ENCODE measurements around the gene MYO5B.

The MYO5B gene

GRCh38 chr18:49967636-49968313 is 227.2 kb downstream of the MYO5B start:
- no peak for DNase-seq (ENCODE audit: low read depth)

- no peak for DNase-seq (ENCODE audit: low read depth)
These were observed 227.8 kb downstream of the MYO5B start for GRCh38 chr18:49967171-49967570.

- no peak for DNase-seq (ENCODE audit: low read depth)
These were observed 228.9 kb downstream of the MYO5B start for GRCh38 chr18:49966090-49966489.

GRCh38 chr18:49963217-49963616 is 231.7 kb downstream of the MYO5B start:
- no peak for DNase-seq (ENCODE audit: low read depth)

- DNase-seq (ENCODE audit: low read depth) = no peak
These were observed 233.7 kb downstream of the MYO5B start for GRCh38 chr18:49961271-49961670.

GRCh38 chr18:49960376-49960775 is 234.6 kb downstream of the MYO5B start:
- no peak for DNase-seq (ENCODE audit: low read depth)

- no peak for DNase-seq (ENCODE audit: low read depth)
These were observed 235.8 kb downstream of the MYO5B start for GRCh38 chr18:49959176-49959575.

GRCh38 chr18:49955263-49955662 is 239.7 kb downstream of the MYO5B start:
- DNase-seq (ENCODE audit: low read depth) = no peak

- no peak for DNase-seq (ENCODE audit: low read depth)
These were observed 241.6 kb downstream of the MYO5B start for GRCh38 chr18:49953391-49953790.

GRCh38 chr18:49949951-49950395 is 245.0 kb downstream of the MYO5B start:
- DNase-seq (ENCODE audit: low read depth) = no peak

- DNase-seq (ENCODE audit: low read depth) = no peak
These were observed 246.0 kb downstream of the MYO5B start for GRCh38 chr18:49948975-49949374.

- DNase-seq (ENCODE audit: low read depth) = no peak
These were observed 250.3 kb downstream of the MYO5B start for GRCh38 chr18:49944663-49945062.

GRCh38 chr18:49936821-49937220 is 258.1 kb downstream of the MYO5B start:
- DNase-seq (ENCODE audit: low read depth) = no peak

- DNase-seq (ENCODE audit: low read depth) = no peak
These were observed 259.7 kb downstream of the MYO5B start for GRCh38 chr18:49935215-49935614.

- no peak for DNase-seq (ENCODE audit: low read depth)
These were observed 260.5 kb downstream of the MYO5B start for GRCh38 chr18:49934457-49934856.

- no peak for DNase-seq (ENCODE audit: low read depth)
These were observed 261.3 kb downstream of the MYO5B start for GRCh38 chr18:49933530-49934128.

GRCh38 chr18:49931760-49932159 is 263.2 kb downstream of the MYO5B start:
- no peak for DNase-seq (ENCODE audit: low read depth)

GRCh38 chr18:49931179-49931578 is 263.8 kb downstream of the MYO5B start:
- no peak for DNase-seq (ENCODE audit: low read depth)

GRCh38 chr18:49926106-49926745 is 268.7 kb downstream of the MYO5B start:
- no peak for DNase-seq (ENCODE audit: low read depth)

- no peak for DNase-seq (ENCODE audit: low read depth)
These were observed 270.5 kb downstream of the MYO5B start for GRCh38 chr18:49924293-49924983.

- no peak for DNase-seq (ENCODE audit: low read depth)
These were observed 272.7 kb downstream of the MYO5B start for GRCh38 chr18:49922228-49922627.

- no peak for DNase-seq (ENCODE audit: low read depth)
These were observed 273.5 kb downstream of the MYO5B start for GRCh38 chr18:49921318-49921985.

Data from stimulated activated CD8-positive, alpha-beta memory T cell treated with anti-CD3 and anti-CD28 coated beads, Interleukin-7, amount 100 ng/mL, for 24 hours (primary cell).